ENCODE data around the gene PMS1.

- TF ChIP-seq, protein P1, sequence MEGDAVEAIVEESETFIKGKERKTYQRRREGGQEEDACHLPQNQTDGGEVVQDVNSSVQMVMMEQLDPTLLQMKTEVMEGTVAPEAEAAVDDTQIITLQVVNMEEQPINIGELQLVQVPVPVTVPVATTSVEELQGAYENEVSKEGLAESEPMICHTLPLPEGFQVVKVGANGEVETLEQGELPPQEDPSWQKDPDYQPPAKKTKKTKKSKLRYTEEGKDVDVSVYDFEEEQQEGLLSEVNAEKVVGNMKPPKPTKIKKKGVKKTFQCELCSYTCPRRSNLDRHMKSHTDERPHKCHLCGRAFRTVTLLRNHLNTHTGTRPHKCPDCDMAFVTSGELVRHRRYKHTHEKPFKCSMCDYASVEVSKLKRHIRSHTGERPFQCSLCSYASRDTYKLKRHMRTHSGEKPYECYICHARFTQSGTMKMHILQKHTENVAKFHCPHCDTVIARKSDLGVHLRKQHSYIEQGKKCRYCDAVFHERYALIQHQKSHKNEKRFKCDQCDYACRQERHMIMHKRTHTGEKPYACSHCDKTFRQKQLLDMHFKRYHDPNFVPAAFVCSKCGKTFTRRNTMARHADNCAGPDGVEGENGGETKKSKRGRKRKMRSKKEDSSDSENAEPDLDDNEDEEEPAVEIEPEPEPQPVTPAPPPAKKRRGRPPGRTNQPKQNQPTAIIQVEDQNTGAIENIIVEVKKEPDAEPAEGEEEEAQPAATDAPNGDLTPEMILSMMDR (IDR thresholded peaks at IDR 0.05; ENCODE audit: low read depth, low read length): no peak
- TF ChIP-seq EZH2phosphoT487 (IDR thresholded peaks at IDR 0.05; ENCODE audit: low read depth): no peak
Observed at GRCh38 chr2:189826039-189826438, 41.8 kb downstream of the PMS1 start.

Measured in OCI-LY3 (cell line).